ENCODE data around the gene SLC25A21.
"Not testable (repeated sequence)": the region's sequence is repeated elsewhere in the genome, so short reads cannot be mapped to it uniquely, and the experiment has no call there.

SLC25A21 gene

DNA sequence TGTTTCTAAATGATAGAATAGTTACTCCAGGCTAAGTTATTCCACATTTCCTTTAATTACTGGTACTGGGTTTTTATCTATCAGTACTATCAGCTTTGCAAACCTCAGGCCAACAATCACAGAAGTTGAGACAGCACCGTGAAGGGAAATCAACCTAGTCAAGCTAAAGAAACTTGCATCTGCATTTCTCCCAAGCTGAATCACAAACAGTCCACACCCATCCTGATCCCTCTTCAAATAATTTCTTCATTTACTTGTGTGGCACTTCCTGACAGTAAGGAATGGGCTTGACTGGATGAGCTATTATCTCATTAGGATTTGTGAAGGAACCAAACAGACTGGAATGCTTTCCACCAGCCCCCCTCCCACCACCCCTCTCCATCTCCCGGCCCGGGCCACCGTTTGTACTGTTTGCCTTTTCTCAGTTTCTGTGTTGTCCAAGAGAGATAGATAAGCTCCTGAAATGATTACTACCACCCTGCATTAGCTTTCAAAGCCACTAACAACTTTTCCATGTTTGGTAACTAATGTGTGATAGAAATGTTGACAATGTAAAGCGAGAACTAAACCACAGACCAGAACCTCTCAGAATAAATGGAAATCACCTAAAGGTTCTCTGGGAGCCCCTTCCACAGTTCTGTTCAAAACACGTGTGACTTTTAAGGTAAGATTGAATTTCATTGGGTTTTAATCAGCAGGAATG is 236.3 kb downstream of the SLC25A21 start:
- DNase-seq, result no peak

DNA sequence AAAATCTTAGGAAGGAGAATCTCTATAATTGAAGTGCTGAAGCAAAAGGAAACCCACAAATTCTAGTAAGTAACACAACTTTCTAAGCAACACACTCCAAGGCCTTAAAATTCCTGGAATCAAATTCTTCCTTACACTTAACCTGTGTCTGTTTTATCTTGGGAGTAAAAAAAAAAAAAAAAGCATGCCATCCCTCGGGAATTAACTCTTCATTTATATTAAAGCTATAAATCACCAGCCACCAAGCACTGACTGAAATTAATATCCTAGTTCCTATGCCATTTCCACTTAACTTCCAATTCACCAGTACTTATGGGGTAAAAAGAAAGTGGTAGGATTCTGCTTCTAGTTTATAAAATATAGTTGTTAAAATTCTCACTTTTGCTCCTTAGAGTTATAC is 238.1 kb downstream of the SLC25A21 start:
- no peak for DNase-seq

DNA sequence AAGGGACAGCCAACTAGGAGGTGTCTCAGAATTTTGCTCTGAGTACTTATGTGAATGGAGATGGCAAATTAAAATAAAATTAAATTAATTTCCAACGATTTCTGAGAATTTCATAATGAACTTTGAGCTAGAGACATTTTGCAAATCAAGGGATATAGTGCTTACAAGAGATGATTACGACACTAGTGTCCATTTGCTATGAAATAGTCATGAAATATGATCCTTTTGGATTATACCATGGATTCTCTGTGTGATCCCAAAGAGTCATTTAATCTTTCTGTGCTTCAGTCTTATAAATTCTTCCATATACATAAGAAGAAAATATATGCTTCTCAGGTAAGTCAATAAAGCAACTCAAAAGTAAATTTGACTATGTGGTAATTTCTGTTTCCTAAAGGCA is 240.6 kb downstream of the SLC25A21 start:
- DNase-seq, result no peak

DNA sequence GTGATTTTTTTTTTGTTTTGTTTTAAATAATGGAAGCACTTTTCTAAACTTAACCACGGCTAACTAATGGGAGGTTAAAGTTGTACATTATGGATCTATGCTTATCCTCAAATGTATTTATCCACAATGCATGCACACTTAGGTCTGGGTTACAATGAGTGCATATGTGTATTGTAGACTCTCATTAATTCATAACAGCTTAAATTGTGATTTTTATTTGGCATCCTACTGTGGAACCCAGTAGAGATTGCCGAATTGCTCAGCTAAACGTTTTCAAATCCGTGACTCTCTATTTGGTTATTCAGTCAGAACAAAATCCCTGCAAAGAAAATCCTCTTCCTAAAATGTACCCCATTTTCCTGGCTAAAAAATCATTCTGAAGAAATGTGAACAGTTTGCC is 244.0 kb downstream of the SLC25A21 start:
- DNase-seq, result no peak

DNA sequence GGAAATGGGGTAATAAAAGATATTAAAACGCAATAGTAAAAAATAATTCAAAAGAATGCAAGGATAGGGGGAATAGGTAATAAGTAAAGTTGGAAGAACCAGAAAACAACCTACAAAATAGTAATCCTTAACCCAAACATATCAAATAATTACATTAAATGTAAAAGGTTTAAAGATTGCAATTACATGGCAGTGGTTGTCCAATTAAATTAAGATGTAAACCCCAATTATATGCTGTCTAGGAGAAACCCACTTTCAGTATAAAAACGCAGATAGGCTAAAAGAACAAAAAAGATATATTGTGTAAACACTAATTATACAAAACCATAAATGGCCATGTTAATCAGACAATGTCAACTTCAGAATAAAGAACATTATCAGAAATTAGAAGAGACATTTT is 247.3 kb downstream of the SLC25A21 start:
- DNase-seq, result no peak

DNA sequence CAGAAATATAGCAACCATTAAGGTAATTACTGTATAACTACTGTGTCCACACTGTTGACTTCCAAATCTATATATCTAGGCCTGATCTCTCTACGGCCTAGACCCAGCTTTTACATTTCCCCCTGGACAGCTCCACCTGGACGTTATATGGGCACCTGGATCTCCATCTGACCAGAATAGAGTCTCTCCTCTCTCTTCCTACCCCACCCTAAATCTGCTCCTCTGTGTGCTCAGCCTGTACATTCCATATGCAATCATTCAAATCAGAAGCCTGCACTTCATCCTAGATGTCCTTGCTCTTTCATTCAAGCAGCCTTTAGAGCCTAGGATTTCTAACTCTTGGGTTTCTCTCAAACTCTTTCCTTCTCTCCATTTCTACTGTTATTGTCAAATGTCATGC is 255.7 kb downstream of the SLC25A21 start:
- no peak for DNase-seq

DNA sequence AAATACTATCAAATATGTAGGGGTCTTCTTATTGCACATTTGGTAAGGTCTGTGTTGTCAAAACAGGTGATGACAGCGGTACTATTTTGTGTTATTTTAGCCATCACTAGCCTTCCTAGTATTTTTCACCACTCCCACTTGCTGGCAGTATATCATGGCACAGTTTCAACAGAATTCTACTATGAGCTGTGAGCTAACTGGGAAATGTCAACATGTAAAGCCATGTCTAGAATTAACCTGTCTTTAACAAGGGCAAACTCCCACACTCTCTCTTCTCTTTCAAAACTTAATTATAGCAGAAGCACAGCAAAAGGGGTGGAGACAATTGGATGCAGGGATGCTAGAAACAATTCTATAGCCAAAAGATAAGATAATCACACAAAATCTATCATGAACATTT is 257.3 kb downstream of the SLC25A21 start:
- DNase-seq, result no peak

DNA sequence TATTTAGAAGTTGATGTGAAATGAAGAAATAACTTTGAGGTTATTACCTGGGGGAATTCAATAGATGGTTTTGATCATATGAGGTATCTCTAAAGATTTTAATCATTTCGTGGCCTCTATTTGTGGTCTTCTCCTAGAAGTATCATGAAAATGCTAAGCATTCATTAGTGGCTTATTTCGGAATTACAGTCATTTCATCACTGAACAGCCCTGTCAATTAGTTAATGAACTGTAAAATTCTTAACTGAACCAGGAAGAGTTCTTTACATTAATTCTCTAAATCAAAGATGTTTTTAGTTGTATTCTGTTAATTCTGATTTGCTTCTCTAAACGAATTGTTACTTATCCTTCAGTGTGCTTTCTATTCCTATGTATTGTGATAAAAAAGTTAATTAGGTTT is 261.8 kb downstream of the SLC25A21 start:
- no peak for DNase-seq

DNA sequence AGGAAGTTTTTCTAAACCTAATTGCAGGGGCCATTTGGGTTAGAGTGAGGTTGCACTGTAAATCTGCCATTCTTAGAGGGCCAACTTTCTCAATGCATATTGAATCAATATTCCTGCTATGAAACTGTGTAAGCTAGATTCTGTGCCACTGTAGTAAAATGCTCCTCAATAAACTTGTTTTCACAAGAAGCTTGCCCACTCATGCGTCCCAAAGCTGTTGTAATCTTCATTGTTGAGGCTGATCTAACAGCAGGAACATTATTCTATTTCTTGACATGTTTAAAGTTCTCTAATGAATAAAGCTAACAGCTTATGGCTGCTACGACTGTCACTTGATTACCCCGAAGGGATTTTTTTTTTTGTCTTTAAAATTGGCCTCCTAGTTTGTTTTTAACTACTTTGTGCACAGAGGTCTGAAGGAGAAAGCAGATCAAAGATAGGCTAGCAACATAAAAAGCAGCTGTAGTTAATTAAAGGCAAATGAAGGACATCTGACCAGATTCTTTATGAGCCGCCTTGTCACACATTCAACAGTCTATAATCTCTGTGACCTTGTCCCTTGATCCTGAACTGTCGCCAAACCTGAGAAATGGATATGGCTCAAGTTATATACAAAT is 267.0 kb downstream of the SLC25A21 start:
- no peak for DNase-seq

DNA sequence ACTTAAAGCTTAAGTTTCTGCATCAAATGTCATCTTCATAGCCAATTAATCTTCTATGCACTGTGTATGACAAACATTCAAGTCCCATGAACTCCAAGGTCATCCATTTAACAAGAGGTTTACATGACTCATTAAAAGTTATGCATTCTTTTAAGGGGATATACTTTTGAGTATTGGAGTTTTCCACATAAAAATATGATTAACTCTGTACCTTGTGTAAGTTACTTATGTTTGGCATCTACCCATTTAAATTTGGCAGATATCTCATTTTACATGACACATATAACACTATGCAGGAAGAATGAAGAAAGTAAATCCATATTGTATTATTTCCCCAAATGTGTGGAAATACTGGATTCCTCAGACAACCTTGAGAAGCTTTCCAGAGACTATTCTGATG is 270.5 kb downstream of the SLC25A21 start:
- no peak for DNase-seq

DNA sequence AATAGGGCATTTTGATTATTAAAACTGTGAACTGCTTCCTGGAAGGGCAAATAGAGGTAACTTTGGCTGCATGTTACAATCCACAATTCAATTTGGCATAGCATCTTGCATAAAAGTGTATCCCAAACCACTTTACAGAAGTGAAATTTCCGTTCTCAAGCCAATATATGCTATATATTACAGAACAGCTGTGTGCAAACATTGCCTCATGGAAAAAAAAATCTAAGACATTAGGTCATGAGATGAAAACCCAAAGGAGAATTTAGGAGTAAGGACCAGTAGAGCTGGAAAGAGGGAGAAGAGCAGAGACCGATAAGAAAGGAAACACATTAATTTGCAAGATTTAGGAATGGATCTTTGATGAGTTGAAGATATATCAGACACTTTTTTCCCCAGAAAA is 271.6 kb downstream of the SLC25A21 start:
- no peak for DNase-seq

DNA sequence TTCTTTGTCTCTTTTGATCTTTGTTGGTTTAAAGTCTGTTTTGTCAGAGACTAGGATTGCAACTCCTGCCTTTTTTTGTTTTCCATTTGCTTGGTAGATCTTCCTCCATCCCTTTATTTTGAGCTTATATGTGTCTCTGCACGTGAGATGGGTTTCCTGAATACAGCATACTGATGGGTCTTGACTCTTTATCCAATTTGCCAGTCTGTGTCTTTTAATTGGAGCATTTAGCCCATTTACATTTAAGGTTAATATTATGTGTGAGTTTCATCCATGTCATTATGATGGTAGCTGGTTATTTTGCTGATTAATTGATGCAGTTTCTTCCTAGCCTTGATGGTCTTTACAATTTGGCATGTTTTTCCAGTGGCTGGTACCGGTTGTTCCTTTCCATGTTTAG is 276.1 kb downstream of the SLC25A21 start:
- DNase-seq, result not testable (repeated sequence)

DNA sequence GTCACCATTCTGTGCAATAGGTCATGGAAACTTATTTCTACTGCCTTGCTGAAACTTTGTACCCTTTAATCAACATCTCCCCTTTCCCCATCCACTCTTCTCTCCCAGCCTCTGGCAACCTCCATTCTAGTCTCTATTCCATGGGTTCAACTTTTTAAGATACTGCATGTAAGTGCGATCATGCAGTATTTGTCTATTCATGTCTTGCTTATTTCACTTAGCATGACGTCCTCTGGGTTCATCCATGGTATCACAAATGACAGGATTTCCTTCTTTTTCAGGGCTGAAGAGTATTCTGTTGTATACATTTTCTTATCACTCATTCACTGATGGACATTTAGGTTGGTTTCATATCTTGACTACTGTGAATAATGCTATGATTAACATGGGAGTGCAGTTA is 288.4 kb downstream of the SLC25A21 start:
- DNase-seq, result no peak

DNA sequence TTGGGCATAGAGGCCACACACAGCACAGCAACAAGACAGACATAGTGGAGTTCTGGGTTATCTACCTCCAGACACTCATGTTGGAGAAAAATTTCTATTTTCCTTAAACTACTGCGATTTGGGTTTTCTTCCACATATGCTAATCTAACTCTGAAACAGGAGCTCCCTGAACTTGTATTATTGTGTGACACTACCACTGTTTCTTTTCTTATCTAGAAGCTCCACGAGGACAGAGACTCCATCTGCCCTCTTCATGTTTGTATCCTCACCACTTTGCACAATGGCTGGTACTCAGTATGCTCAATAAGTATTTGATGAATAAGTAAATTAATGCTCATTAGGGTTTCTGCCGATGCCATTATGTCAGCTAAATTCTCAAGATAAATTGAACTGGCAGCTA is 292.1 kb downstream of the SLC25A21 start:
- no peak for DNase-seq

DNA sequence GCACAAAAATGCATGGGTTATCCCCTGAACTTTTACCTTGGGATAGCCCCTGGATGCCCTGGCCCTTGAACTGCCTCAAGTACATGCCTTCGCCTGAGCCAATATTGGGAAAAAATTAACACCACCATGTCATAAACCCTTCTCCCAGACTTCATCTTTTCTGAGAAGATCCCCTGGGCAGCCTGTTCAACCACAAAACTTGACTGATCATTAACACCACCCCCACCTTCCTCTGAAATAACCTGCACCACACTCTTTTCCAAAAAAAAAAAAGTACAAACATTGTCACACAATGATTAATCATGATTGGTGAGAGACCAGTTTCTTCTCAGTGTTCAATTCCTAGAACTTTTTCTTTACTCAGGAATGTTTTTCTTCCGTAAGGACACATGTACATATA is 292.8 kb downstream of the SLC25A21 start:
- DNase-seq, result no peak

DNA sequence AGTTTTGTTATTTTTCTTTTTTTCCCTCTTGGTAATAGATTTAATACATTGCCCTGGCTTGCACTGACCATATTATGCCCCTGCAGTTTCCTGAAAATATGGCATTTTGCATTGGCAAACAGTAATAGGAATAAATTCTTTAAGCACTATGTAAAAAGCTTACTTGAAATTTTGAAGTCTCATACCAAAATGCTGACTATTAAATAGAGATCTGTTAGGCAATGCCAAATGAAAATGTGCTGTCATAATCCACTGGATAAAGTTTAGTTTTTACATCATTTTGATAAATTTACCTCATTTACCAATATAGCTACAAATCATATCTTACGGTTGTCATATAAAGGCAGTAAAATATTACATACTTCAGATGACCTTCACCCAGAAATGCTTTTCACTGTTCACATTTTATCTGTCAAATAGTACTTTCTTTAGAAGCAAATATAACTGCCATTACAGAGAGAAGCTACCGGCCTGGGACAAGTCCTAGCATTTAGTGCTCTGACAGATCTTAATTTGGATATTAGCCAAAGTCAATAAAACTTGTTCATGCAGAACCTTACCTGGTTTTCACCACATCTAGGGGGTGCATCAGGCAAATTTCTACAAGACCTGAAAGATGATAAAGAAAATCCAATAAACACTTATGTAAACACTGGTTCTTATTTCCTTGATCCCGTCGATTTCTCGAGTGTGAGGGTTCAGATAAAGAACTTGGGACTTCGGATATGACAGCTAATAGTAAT is 297.8 kb downstream of the SLC25A21 start:
- DNase-seq, result no peak

DNA sequence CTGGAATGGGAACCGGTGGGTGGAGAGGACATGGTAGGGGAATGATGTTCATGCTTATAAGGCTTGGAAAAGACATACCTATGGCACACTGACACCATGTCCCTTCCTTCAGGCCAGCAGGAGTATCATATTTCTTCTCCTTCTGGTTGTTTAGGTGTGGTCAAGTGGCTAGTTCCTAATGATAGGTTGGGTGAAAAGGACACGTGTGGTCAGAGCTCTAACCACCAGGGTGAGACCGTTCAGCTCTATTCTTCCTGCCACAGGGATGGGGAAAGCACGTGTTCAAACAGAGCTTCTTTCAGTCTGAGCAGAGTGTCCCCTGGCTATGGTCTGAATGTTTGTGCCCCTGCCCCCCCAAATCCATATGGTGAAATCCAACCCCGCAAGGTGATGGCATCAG is 301.6 kb downstream of the SLC25A21 start:
- DNase-seq, result no peak

DNA sequence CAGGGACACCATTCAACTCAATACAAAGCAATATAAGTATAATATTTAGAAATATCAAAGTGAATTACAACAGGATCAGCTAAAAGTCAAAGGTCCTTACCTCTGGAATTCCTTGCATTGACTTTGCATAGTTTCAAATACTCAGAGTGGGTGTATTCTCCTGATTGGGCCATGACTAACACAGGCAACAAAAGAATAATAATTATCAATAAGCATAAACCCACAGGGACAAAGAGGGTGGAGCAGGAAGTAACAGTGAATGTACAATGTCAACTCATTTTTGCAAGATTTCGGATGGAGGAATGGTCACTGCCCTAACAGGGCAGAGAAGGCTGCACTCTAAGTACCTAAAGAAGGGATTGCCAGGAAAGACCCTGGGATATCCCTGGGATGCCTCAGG is 303.3 kb downstream of the SLC25A21 start:
- no peak for DNase-seq

DNA sequence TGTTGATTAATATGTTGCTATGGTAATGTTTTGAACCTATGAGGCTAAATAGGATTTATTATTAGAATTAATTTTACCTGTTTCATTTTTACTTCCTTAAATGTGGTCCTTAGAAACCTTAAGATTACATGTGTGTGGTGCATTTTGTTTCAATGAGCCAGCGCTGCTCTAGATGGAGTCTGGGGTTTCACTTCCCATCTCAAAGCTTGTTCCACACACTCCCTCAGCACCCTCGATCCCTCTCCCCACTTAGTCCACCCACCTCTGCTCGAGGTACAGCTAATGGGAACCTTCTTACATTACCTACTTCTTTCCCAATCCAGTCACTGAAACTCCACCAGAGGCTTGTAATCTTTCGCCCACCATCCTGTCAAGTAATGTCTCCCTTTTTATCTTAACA is 305.5 kb downstream of the SLC25A21 start:
- DNase-seq, result no peak

DNA sequence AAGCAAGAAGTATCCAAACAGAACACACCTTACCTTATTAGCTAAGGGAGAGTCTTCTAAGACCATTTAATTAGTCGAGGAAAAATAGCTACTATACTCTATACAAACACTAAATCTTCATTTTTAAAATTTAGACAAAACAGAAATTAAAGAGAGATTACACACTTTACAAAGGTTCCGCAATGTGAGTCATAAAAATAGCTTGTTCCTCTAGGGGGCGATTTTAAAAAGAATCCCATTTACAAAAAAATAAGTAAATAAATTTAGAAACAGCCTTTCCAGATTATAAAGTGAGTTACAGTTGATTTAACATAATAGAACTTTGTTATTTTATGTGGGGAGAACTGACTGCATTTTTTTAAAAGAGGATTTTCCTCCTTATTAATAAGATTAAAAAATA is 309.1 kb downstream of the SLC25A21 start:
- DNase-seq, result no peak

DNA sequence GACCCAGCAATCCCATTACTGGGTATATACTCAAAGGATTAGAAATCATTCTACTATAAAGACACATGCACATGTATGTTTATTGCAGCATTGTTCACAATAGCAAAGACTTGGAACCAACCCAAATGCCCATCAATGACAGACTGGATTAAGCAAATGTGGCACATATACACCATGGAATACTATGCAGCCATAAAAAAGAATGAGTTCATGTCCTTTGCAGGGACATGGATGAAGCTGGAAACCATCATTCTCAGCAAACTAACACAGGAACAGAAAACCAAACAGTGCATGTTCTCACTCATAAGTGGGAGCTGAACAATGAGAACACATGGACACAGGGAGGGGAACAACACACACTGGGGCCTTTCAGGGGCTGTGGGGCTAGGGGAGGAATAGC is 310.2 kb downstream of the SLC25A21 start:
- not testable (repeated sequence) for DNase-seq

DNA sequence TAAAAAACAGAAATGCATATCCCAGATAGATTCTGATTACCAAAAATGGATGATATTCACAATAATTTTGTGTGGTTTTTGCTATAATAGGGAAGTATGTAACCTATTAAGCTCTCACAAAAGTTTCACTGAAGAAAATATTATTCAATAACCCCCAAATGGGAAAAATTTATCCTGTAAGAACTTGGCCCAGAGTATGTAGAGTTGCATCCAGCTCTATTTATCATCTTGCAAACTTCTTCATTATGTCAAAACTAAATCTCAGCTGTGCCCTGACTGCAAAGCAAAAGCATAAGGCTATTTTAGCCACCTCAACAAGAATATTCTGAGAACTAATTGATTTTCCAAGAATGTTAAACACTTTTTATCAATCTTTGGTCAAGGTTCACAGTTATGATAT is 311.6 kb downstream of the SLC25A21 start:
- DNase-seq, result no peak

DNA sequence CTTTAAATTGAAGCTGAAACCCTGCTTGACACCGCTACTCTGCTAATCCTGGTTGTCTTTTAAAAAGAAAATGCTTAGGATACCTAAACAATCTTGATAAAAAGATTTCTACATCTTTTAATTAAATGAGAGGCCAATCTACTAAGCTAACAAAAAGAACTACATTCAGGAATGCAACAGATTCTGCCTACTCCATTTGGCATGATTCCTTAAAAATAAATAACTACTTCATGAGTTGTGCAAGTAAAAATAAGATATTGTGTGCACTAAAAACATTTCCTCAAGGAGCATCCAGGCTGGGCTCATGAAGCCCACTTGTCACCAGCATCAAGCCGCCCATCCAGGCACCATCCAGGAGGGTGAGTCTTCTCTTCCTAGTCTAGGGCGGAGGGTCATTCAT is 313.3 kb downstream of the SLC25A21 start:
- DNase-seq, result no peak

DNA sequence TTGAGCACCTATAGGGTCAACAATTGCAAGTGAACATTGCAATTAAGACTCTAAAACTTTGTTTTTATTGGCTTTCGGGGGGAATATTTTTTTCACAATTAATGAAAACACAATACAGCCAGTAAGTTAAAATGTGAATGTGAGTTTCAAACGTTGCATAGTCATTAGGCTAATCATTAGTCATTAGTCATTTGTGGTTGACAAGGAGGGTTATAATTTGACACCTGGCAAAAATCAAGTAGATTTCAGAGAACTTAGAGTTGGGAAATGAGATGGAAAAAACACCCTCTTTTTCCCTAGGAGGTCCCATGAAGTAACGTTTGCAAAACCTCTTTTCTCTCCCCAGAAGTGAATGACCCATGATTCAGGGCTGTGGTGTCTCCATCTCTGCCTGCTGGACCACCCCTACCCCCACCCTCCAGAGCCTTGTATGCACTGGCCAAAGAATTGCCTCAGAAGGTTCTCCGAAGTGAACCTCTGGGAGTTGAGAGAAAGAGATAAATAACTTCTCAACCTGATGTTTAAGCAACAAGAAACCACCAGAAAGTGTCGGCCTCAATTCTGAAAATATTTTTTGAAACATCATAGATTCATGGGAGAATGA is 314.5 kb downstream of the SLC25A21 start:
- no peak for DNase-seq
